22Rv1 (cell line): ENCODE measurements around the gene DERA.

ENCODE experiments used
- ZFX ChIP-seq: fragments of 450-650 bp; IDR thresholded peaks from 2 replicates; pipeline ENCODE4 v1.6.1; 2017; ENCODE audit warnings: antibody characterized with exemption, borderline replicate concordance
- TF ChIP-seq, protein P1 (sequence below): fragments of 450-650 bp; IDR thresholded peaks from 2 replicates; pipeline ENCODE4 v1.5.1; 2017; ENCODE audit warnings: mild to moderate bottlenecking

DNA sequence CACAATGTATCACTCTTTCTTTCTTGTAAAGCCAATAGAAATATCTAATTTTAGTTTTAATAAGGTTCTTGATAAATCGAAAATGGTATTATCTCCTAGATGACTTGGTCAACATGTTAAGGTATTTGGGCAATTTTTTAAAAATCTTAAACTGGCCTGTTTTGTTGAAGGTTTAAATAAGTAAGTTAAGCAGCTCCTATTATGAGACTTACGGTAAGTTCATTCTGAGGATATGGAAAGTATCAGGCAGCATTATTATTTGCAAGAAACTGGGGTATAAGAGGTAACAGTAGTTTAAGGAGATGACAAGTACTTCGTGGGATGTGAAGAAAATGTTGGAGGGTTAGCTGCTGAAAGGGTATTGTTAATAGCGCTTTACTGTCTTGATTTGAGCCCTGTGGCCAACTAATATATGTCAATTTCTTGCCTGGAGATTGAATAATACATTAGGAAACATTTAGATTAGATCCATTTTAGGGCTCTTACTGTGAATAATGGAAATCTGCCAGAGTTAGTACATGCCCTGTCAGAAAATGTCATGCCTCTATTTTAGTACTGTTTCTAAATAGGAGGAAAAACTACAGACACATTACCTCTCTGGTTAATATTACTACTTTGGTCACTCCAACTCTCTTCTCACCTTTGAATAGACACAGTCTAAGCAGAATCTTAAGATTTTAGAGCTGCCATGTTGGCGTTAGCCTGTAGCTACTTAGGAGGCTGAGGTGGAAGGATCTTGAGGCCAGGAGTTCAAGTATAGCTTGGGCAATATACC lies 23.9 kb upstream of the DERA start:
- TF ChIP-seq, protein P1, sequence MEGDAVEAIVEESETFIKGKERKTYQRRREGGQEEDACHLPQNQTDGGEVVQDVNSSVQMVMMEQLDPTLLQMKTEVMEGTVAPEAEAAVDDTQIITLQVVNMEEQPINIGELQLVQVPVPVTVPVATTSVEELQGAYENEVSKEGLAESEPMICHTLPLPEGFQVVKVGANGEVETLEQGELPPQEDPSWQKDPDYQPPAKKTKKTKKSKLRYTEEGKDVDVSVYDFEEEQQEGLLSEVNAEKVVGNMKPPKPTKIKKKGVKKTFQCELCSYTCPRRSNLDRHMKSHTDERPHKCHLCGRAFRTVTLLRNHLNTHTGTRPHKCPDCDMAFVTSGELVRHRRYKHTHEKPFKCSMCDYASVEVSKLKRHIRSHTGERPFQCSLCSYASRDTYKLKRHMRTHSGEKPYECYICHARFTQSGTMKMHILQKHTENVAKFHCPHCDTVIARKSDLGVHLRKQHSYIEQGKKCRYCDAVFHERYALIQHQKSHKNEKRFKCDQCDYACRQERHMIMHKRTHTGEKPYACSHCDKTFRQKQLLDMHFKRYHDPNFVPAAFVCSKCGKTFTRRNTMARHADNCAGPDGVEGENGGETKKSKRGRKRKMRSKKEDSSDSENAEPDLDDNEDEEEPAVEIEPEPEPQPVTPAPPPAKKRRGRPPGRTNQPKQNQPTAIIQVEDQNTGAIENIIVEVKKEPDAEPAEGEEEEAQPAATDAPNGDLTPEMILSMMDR = no peak
- no peak for TF ChIP-seq ZFX
